HG03520 (cell line): ENCODE data around the gene GPR61.

Experiments
- ATAC-seq: cut with Tn5 transposase; IDR thresholded peaks from one replicate; pipeline ENCODE4 v1.9.1; 2021; ENCODE audit warnings: mild to moderate bottlenecking, moderate library complexity; ENCODE audit not compliant: unreplicated experiment

GPR61 gene

DNA sequence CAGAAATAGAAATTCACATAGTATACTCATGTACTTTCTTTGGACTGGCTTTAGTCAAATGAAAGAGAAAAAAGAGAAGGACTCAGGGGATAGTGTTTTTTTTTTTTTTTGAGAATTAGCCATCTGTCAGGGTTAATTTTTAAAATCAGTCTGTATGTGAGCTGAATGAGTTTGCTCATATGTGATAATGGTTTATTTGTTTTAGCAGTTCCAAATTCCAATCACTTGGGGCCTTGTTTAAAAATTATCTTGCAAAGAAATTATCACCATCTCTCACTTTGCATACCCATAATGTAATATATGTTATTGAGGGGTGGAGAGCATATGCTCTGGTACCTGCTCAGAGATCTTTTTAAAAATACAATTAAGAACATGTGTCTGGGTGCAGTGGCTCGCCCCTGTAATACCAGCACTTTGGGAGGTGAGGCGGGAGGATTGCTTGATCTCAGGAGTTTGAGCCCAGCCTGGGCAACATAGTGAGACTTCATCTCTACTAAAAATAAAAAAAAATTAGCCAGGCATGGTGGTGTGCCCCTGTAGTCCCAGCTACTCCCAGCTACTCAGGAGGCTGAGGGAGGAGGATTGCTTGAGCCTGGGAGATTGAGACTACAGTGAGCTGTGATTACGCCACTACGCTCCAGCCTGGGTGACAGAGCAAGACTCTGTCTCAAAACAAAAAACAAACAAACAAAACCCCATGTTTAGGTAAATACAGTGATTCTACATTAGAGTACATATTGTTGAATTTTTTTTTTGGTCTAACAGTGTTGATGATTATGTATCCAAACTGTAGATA is 28.4 kb downstream of the GPR61 start:
- no peak for ATAC-seq

- ATAC-seq: no peak
These were observed 29.7 kb downstream of the GPR61 start for GRCh38 chr1:109569323-109569722.

GRCh38 chr1:109570414-109570813 is 30.7 kb downstream of the GPR61 start:
- no peak for ATAC-seq

DNA sequence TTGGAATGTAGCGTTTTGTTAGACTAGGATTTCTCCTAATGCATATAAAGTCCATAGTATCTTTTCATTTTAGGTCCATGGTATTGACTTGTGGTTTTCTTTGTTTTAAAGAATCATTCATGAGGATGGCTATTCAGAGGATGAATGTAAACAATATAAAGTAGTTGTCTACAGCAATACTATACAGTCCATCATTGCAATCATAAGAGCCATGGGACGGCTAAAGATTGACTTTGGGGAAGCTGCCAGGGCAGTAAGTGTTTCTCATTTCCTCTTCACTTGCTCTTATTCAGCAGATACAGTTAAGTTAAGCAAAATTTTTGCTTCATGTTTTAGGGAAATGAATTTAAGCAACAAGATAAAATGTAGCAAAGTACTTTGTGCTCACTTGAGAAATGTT is 34.1 kb downstream of the GPR61 start:
- no peak for ATAC-seq

DNA sequence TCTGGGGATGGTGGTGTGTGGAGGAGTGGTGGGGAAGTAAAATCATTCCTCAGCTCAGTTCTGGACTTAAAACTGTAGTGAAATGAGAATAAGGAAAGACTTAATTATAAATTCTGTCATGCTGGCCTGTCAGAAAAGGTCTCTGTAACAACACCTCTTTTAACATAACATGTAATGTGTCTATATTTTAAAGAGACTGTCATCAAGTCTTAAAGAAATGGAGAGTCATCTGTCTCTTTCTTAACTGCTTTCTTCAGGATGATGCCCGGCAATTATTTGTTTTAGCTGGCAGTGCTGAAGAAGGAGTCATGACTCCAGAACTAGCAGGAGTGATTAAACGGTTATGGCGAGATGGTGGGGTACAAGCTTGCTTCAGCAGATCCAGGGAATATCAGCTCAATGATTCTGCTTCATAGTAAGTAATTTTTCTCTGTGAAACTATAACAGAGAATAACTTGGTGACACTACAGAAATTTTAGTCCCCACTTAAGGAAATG is 39.3 kb downstream of the GPR61 start:
- no peak for ATAC-seq

- no peak for ATAC-seq
These were observed 39.8 kb downstream of the GPR61 start for GRCh38 chr1:109579491-109579890.

- no peak for ATAC-seq
These were observed 42.3 kb downstream of the GPR61 start for GRCh38 chr1:109582021-109582420.

- ATAC-seq: no peak
These were observed 45.1 kb downstream of the GPR61 start for GRCh38 chr1:109584766-109585165.

GRCh38 chr1:109586055-109586454 is 46.4 kb downstream of the GPR61 start:
- ATAC-seq: no peak

DNA sequence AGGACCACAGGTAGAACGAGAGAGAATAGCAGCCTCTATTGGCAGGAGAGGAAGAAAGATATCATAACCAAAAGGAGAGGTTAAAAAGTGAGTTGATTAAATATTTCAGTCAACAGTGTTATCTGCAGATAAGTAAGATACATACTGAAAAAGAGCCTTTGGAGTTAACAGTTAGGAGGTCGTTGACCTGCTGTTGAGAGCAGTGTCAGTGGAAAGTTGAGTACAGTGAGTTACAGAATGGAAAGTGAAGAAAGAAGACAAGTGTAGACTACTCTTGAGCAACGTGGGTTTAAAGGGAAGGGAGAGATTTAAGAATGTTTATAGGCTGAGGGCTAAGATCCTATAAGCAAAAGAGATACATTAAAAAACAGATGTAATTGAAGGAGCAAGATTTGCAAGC is 49.5 kb downstream of the GPR61 start:
- ATAC-seq: no peak

- no peak for ATAC-seq
These were observed 50.0 kb downstream of the GPR61 start for GRCh38 chr1:109589679-109590078.

- ATAC-seq: no peak
These were observed 53.2 kb downstream of the GPR61 start for GRCh38 chr1:109592916-109593315.

GRCh38 chr1:109595531-109595930 is 55.9 kb downstream of the GPR61 start:
- ATAC-seq: no peak
